SK-N-SH (cell line): Measurements from ENCODE around the gene AHRR. TPM values are rescaled to one million over a fixed set of nuclear protein-coding genes. Genes with fewer than 3 reads are reported as not detected.

Experiments used
- CTCF ChIA-PET: fragments of 300-600, 350-600 bp; formaldehyde crosslinking; extraction: SDS; loops from one replicate; lab custom pipeline; 2021; lab: Yijun Ruan, JAX
- POLR2A ChIA-PET: fragments of 350-600 bp; sonication (Branson Sonifier 250); formaldehyde crosslinking; extraction: SDS; loops from one replicate; lab custom pipeline; 2020; ENCODE audit warnings: antibody characterized with exemption, inconsistent platforms; lab: Yijun Ruan, JAX
- DNase-seq: peaks from one replicate; pipeline ENCODE4 v3.0.0; 2012
- H2AFZ ChIP-seq: fragments of 200-600 bp; sonication (generic); 2 replicates; pipeline ENCODE4 v1.8.1; 2016; ENCODE audit warnings: antibody characterized with exemption, mild to moderate bottlenecking, low read depth
- H3F3A ChIP-seq: fragments of 200-600 bp; sonication (generic); replicated peaks from 2 replicates; pipeline ENCODE3; 2016; ENCODE audit warnings: antibody characterized with exemption, mild to moderate bottlenecking; ENCODE audit not compliant: insufficient read depth
- H3K27ac ChIP-seq, 2 experiments: fragments of 200-500 bp in 1 of 2; fragments of 200-600 bp in 1 of 2; sonication (Bioruptor generic) in 1 of 2; sonication (generic), shearing (Covaris generic) in 1 of 2; 2 replicates each; pipeline versions ENCODE4 v1.5.1 to v1.6.1; 2014 to 2016; ENCODE audit warnings: low read depth in 2 of 2, inconsistent platforms in 1 of 2, low read length in 1 of 2, mild to moderate bottlenecking in 1 of 2, mixed read lengths in 1 of 2
- H3K27me3 ChIP-seq: fragments of 200-600 bp; sonication (generic), shearing (Covaris generic); 2 replicates; pipeline ENCODE4 v1.6.1; 2016; ENCODE audit warnings: mixed run types; ENCODE audit not compliant: insufficient read depth
- H3K36me3 ChIP-seq, 2 experiments: fragments of 200-500 bp in 1 of 2; fragments of 200-600 bp in 1 of 2; sonication (Bioruptor generic) in 1 of 2; sonication (generic) in 1 of 2; replicated peaks in 1 of 2; 2 replicates each; pipeline versions ENCODE3 to v1.5.1; 2014 to 2016; ENCODE audit warnings: low read length in 1 of 2, mild to moderate bottlenecking in 1 of 2; ENCODE audit not compliant: insufficient read depth in 2 of 2, control insufficient read depth in 1 of 2
- H3K4me1 ChIP-seq, 2 experiments: fragments of 200-500 bp in 1 of 2; fragments of 200-600 bp in 1 of 2; sonication (Bioruptor generic) in 1 of 2; sonication (generic), shearing (Covaris generic) in 1 of 2; 2 replicates each; pipeline versions ENCODE4 v1.5.1 to v1.6.1; 2014 to 2016; ENCODE audit warnings: low read depth in 1 of 2, low read length in 1 of 2, mixed run types in 1 of 2; ENCODE audit not compliant: insufficient read depth in 2 of 2, control insufficient read depth in 1 of 2
- H3K4me2 ChIP-seq: fragments of 200-600 bp; sonication (generic), shearing (Covaris generic); 2 replicates; pipeline ENCODE4 v1.6.1; 2017; ENCODE audit warnings: mixed run types
- H3K4me3 ChIP-seq, 2 experiments: fragments of 200-500 bp in 1 of 2; fragments of 200-600 bp in 1 of 2; sonication (Bioruptor generic) in 1 of 2; sonication (generic), shearing (Covaris generic) in 1 of 2; 2 replicates each; pipeline versions ENCODE4 v1.5.1 to v1.8.1; 2014 to 2016; ENCODE audit warnings: low read depth in 2 of 2, inconsistent platforms in 1 of 2, low read length in 1 of 2, mild to moderate bottlenecking in 1 of 2, mixed read lengths in 1 of 2, moderate library complexity in 1 of 2
- H3K79me2 ChIP-seq: fragments of 200-600 bp; sonication (generic); 2 replicates; pipeline ENCODE4 v1.8.1; 2017; ENCODE audit warnings: mild to moderate bottlenecking; ENCODE audit not compliant: insufficient read depth
- H3K9ac ChIP-seq: fragments of 200-600 bp; sonication (generic); 2 replicates; pipeline ENCODE4 v1.6.1; 2017; ENCODE audit warnings: mixed run types
- H3K9me2 ChIP-seq: fragments of 200-600 bp; sonication (generic); 2 replicates; pipeline ENCODE4 v1.6.1; 2017; ENCODE audit warnings: mixed run types
- H3K9me3 ChIP-seq: fragments of 200-600 bp; sonication (generic); 2 replicates; pipeline ENCODE4 v1.6.1; 2017; ENCODE audit warnings: mixed run types, mild to moderate bottlenecking, moderate library complexity
- H4K20me1 ChIP-seq: fragments of 200-600 bp; sonication (generic); 2 replicates; pipeline ENCODE4 v1.6.1; 2017; ENCODE audit warnings: mild to moderate bottlenecking, mixed run types; ENCODE audit not compliant: insufficient read depth
- CHD2 ChIP-seq: fragments of 150-350 bp; IDR thresholded peaks from 2 replicates; pipeline ENCODE4 v1.6.1; 2018; ENCODE audit warnings: low read length; ENCODE audit not compliant: partially characterized antibody
- FOSL2 ChIP-seq: IDR thresholded peaks from 2 replicates; pipeline ENCODE4 v1.4.0; 2012; ENCODE audit warnings: low read depth, mild to moderate bottlenecking, moderate library complexity, borderline replicate concordance
- FOXM1 ChIP-seq: IDR thresholded peaks from 2 replicates; pipeline ENCODE4 v1.4.0; 2012; ENCODE audit warnings: low read depth, mild to moderate bottlenecking
- GATA2 ChIP-seq: sonication (generic); formaldehyde crosslinking; IDR thresholded peaks from 2 replicates; pipeline ENCODE4 v1.5.0; 2020; ENCODE audit warnings: mild to moderate bottlenecking, missing genetic modification reagents
- MXI1 ChIP-seq: IDR thresholded peaks from 2 replicates; pipeline ENCODE4 v1.6.1; 2012; ENCODE audit warnings: mild to moderate bottlenecking, low read depth, low read length, improper control_type of control experiment
- NFIC ChIP-seq: IDR thresholded peaks from 2 replicates; pipeline ENCODE4 v1.4.0; 2012; ENCODE audit warnings: borderline replicate concordance
- RCOR1 ChIP-seq: fragments of 150-350 bp; IDR thresholded peaks from 2 replicates; pipeline ENCODE4 v1.6.1; 2017; ENCODE audit warnings: antibody characterized with exemption, low read length
- SMC3 ChIP-seq: IDR thresholded peaks from 2 replicates; pipeline ENCODE4 v1.6.1; 2012; ENCODE audit warnings: low read depth, low read length, improper control_type of control experiment
- TAF1 ChIP-seq: IDR thresholded peaks from 2 replicates; pipeline ENCODE4 v1.6.1; 2012; ENCODE audit warnings: low read depth, mild to moderate bottlenecking, low read length, moderate library complexity, borderline replicate concordance
- USF2 ChIP-seq: fragments of 150-350 bp; IDR thresholded peaks from 2 replicates; pipeline ENCODE4 v1.6.1; 2017; ENCODE audit warnings: antibody characterized with exemption, low read length, low read depth, borderline replicate concordance
- WGBS: methylation state at CpG from one replicate; pipeline ENCODE4 v1.1.6; 2017; ENCODE audit warnings: low lambda C conversion rate; 5-methylcytosine and 5-hydroxymethylcytosine counted together
- polyA plus RNA-seq, 3 experiments: library from polyadenylated mRNA; depleted of rRNA; stranded (reverse); fragments of >200 nt; gene quantifications; 2 replicates each; pipeline ENCODE4 v1.2.3, GENCODE V29; 2012
- TF ChIP-seq, protein P1 (sequence below): IDR thresholded peaks from 2 replicates; pipeline ENCODE4; 2012
- TF ChIP-seq, protein P2 (sequence below): IDR thresholded peaks from 2 replicates; pipeline ENCODE4 v1.4.0; 2012; ENCODE audit warnings: low read depth

The AHRR gene
- polyA plus RNA-seq, 1 of the 3 experiments (the other 2 are of a cell fraction) = 0.71 TPM

- no peaks in the 10 kb centered on the region for H3K36me3 ChIP-seq
- no peaks in the 10 kb centered on the region for H3K9me3 ChIP-seq
- H3K9ac ChIP-seq = no peak overlapping the region
- no peak for DNase-seq
- H3K4me2 ChIP-seq = no peak overlapping the region
- H3F3A ChIP-seq = no peaks in the 10 kb centered on the region
- H3K4me1 ChIP-seq = no peaks in the 10 kb centered on the region; a peak in 1 of 4 replicates
- POLR2A ChIA-PET = no interaction called here
- TF ChIP-seq NFIC (no peak), TAF1 (no peak), CHD2 (no peak)
- no peak overlapping the region for H2AFZ ChIP-seq
- no peaks in the 10 kb centered on the region for H4K20me1 ChIP-seq
- no peaks in the 10 kb centered on the region for H3K9me2 ChIP-seq
- 76% methylated on average over 30 of the region's 32 CpGs for WGBS
- CTCF ChIA-PET = interaction anchor here (1.0 to 1.1 kb wide), 2 partner anchors 9 kb away, joined by 3 read pairs; no protein-coding TSS in a partner anchor
- no peaks in the 10 kb centered on the region for H3K27me3 ChIP-seq
- H3K4me3 ChIP-seq = no peak overlapping the region
- no peak overlapping the region for H3K27ac ChIP-seq
- H3K79me2 ChIP-seq = no peaks in the 10 kb centered on the region
Observed at GRCh38 chr5:422323-423232, 101.1 kb downstream of the AHRR start.

DNA sequence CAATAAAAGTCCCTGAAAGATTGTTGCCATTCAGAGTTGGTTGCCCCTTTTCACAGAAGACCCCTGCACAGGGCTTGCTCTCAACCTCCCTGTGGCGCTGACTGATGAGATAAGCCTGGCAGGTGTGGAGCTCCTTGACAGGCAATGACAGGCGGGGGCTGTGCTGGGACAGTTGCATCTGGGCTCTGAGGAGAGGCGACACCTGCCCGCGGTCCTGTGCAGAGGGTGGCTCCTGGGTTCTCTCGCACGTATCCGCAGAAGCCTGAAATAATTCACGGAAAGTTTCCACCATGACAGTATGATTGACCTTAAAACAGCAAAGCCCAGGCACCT, 101.7 kb downstream of the AHRR start:
- no peak overlapping the region for H3K4me3 ChIP-seq
- no peaks in the 10 kb centered on the region for H4K20me1 ChIP-seq
- no peak overlapping the region for H2AFZ ChIP-seq
- WGBS = 78% methylated on average over 8 of the region's 9 CpGs
- H3K36me3 ChIP-seq = no peaks in the 10 kb centered on the region
- H3F3A ChIP-seq = no peaks in the 10 kb centered on the region
- no peaks in the 10 kb centered on the region; a peak in 1 of 4 replicates for H3K4me1 ChIP-seq
- H3K9me3 ChIP-seq = no peaks in the 10 kb centered on the region
- no peak overlapping the region for H3K27ac ChIP-seq
- TF ChIP-seq USF2 (no peak), FOXM1 (no peak), CHD2 (no peak), SMC3 (no peak), MXI1 (no peak), RCOR1 (no peak), GATA2 (CRISPR knock-in tag) (no peak), FOSL2 (no peak)
- TF ChIP-seq, protein P1, sequence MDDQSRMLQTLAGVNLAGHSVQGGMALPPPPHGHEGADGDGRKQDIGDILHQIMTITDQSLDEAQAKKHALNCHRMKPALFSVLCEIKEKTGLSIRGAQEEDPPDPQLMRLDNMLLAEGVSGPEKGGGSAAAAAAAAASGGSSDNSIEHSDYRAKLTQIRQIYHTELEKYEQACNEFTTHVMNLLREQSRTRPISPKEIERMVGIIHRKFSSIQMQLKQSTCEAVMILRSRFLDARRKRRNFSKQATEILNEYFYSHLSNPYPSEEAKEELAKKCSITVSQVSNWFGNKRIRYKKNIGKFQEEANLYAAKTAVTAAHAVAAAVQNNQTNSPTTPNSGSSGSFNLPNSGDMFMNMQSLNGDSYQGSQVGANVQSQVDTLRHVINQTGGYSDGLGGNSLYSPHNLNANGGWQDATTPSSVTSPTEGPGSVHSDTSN = no peak
- TF ChIP-seq, protein P2, sequence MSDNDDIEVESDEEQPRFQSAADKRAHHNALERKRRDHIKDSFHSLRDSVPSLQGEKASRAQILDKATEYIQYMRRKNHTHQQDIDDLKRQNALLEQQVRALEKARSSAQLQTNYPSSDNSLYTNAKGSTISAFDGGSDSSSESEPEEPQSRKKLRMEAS = no peak
- TF ChIP-seq, all 33 proteins: peak for 0
- ChIA-PET CTCF (interaction anchor here (1.1 kb wide), 1 partner anchor 9 kb away, joined by 3 read pairs; no protein-coding TSS in a partner anchor), POLR2A (no interaction called here)
- no peak for DNase-seq
- H3K9me2 ChIP-seq = no peaks in the 10 kb centered on the region
- H3K4me2 ChIP-seq = no peak overlapping the region
- H3K79me2 ChIP-seq = no peaks in the 10 kb centered on the region
- no peak overlapping the region for H3K9ac ChIP-seq
- H3K27me3 ChIP-seq = no peaks in the 10 kb centered on the region
